ENCODE data around the gene ATL3.
"Not testable (repeated sequence)": the region's sequence is repeated elsewhere in the genome, so short reads cannot be mapped to it uniquely, and the experiment has no call there.

ATL3 gene

GRCh38 chr11:63583357-63583677, 87.9 kb downstream of the ATL3 start:
- no peak for DNase-seq

GRCh38 chr11:63581224-63581623, 90.0 kb downstream of the ATL3 start:
- not testable (repeated sequence) for DNase-seq

GRCh38 chr11:63578882-63579281, 92.3 kb downstream of the ATL3 start:
- DNase-seq = not testable (repeated sequence)

- no peak for DNase-seq
Observed at GRCh38 chr11:63574856-63575602, 96.1 kb downstream of the ATL3 start.

All from NCI-H510A (cell line).